Keratinocyte (primary cell): ENCODE data around the gene SLC9A8.

Experiments
- EZH2 ChIP-seq: IDR thresholded peaks from one replicate; pipeline ENCODE4 v1.6.1; 2012; ENCODE audit warnings: inconsistent platforms, mild to moderate bottlenecking, low read length, moderate library complexity
- TF ChIP-seq, protein P1 (sequence below), 3 experiments: IDR thresholded peaks in 1 of 3; conservative IDR thresholded peaks in 1 of 3; optimal IDR thresholded peaks in 1 of 3; 2 replicates in 2 of 3; 3 replicates in 1 of 3; pipeline versions ENCODE3 to v1.5.1; 2011; ENCODE audit warnings: low read length in 3 of 3, mild to moderate bottlenecking in 3 of 3, moderate library complexity in 2 of 3, control low read depth in 1 of 3, inconsistent platforms in 1 of 3; ENCODE audit not compliant: insufficient read depth in 2 of 3; ENCODE audit errors: extremely low read depth in 1 of 3

DNA sequence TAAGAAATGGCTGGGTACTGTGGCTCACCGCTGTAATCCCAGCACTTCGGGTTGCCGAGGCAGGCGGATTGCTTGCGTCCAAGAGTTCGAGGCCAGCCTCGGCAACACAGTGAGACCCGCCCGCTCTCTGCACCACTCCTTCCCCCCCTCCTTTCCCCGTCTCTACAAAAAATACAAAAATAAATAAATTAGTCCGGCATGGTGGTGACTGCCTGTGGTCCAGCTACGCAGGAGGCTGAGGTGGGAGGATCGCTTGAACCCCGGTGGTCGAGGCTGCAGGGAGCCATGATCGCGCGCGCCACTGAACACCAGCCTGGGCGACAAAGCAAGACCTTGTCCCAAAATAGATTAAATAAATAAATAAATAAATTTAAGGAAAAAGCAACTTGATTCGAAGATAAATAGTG, 123.1 kb downstream of the SLC9A8 start:
- no peak for TF ChIP-seq EZH2
- TF ChIP-seq, protein P1, sequence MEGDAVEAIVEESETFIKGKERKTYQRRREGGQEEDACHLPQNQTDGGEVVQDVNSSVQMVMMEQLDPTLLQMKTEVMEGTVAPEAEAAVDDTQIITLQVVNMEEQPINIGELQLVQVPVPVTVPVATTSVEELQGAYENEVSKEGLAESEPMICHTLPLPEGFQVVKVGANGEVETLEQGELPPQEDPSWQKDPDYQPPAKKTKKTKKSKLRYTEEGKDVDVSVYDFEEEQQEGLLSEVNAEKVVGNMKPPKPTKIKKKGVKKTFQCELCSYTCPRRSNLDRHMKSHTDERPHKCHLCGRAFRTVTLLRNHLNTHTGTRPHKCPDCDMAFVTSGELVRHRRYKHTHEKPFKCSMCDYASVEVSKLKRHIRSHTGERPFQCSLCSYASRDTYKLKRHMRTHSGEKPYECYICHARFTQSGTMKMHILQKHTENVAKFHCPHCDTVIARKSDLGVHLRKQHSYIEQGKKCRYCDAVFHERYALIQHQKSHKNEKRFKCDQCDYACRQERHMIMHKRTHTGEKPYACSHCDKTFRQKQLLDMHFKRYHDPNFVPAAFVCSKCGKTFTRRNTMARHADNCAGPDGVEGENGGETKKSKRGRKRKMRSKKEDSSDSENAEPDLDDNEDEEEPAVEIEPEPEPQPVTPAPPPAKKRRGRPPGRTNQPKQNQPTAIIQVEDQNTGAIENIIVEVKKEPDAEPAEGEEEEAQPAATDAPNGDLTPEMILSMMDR (optimal IDR thresholded peaks at IDR 0.05 in 1 of 3, IDR thresholded peaks at IDR 0.05 in 1 of 3, conservative IDR thresholded peaks at IDR 0.05 in 1 of 3; ENCODE audit: extremely low read depth in 1 of 3, insufficient read depth in 2 of 3, low read length in 3 of 3) = no peak
